ENCODE data around the gene SDHB. TPM values are rescaled to one million over a fixed set of nuclear protein-coding genes. Genes with fewer than 3 reads are reported as not detected.

Gene SDHB
- total RNA-seq, 1 donor from 2014 or later: 79.8 TPM

GRCh38 chr1:17061486-17061885, 7.7 kb upstream of the SDHB start:
- Histone ChIP-seq H3K36me3 (no peaks in the 10 kb centered on the region), H3K4me3 (no peak overlapping the region), H3K4me1 (peaks cover 6% of the 10 kb centered on the region), H3K27me3 (ENCODE audit: low read depth) (no peaks in the 10 kb centered on the region), H3K27ac (no peak overlapping the region), H3K9me3 (peaks cover 4% of the 10 kb centered on the region)
- TF ChIP-seq, protein P1, sequence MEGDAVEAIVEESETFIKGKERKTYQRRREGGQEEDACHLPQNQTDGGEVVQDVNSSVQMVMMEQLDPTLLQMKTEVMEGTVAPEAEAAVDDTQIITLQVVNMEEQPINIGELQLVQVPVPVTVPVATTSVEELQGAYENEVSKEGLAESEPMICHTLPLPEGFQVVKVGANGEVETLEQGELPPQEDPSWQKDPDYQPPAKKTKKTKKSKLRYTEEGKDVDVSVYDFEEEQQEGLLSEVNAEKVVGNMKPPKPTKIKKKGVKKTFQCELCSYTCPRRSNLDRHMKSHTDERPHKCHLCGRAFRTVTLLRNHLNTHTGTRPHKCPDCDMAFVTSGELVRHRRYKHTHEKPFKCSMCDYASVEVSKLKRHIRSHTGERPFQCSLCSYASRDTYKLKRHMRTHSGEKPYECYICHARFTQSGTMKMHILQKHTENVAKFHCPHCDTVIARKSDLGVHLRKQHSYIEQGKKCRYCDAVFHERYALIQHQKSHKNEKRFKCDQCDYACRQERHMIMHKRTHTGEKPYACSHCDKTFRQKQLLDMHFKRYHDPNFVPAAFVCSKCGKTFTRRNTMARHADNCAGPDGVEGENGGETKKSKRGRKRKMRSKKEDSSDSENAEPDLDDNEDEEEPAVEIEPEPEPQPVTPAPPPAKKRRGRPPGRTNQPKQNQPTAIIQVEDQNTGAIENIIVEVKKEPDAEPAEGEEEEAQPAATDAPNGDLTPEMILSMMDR (IDR thresholded peaks at IDR 0.05): no peak
- DNase-seq (no peak), ATAC-seq (no peak)
- intact Hi-C loops (cut with DNase I): no loop called here

- intact Hi-C loops (cut with DNase I): no loop called here
- Histone ChIP-seq H3K9me3 (peaks cover 4% of the 10 kb centered on the region), H3K27ac (no peak overlapping the region), H3K36me3 (no peaks in the 10 kb centered on the region), H3K4me3 (no peak overlapping the region), H3K27me3 (ENCODE audit: low read depth) (no peaks in the 10 kb centered on the region), H3K4me1 (peaks cover 6% of the 10 kb centered on the region)
- TF ChIP-seq, protein P1 (IDR thresholded peaks at IDR 0.05): no peak
- DNase-seq: no peak
- ATAC-seq: peak; percentile 30 to 38
These were observed 6.5 kb upstream of the SDHB start for GRCh38 chr1:17060306-17060749.

DNA sequence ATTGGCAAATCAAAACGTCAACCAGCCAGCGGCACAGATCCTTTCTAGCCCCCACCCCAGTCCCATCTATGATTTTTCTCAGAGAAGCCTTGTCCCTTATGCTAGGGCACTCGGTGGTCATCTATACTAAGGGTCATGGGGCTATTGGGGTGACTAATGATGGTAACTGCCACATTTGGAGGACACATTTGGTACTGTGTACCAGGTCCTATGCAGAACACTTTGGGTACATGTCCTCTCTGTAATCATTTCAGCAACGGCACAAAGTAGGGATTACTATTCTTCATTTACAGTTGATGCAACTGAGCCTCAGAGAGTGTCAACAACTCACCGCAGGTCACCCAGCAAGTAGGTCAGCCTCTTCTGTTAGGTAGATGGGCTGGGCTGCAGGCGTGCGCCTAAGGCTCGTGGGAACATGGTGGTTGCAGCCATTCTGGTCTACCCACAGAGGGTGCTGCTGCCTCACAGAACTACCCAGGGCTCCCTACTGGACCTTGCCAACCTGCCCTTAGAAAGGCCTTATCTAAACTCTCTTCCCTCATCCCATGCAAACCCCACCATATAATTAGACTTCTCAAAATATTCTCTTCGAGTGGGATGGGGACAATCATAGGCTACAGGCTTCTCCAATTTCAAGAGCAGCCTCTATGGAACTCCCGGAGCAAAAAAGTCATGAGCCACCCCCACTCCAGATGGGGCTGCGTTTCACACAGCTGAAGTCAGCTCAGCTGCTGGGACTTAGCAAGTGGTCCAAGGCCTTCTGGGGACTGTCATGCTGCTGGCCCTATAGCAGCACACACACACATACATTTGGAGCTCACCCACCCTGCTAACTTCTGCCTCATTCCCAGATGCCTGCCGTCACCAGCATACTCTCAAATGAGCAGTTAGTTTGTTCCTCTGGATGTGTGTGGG, 5.8 kb upstream of the SDHB start:
- Histone ChIP-seq H3K4me3 (no peak overlapping the region), H3K9me3 (no peaks in the 10 kb centered on the region), H3K36me3 (no peaks in the 10 kb centered on the region), H3K27me3 (ENCODE audit: low read depth) (no peaks in the 10 kb centered on the region), H3K27ac (no peak overlapping the region), H3K4me1 (peaks cover 7% of the 10 kb centered on the region)
- ATAC-seq: peak; percentile 92
- peak; percentile 81 for DNase-seq
- intact Hi-C loops (cut with DNase I): no loop called here
- TF ChIP-seq, protein P1 (IDR thresholded peaks at IDR 0.05): peak; percentile 66

GRCh38 chr1:17056551-17056950, 2.7 kb upstream of the SDHB start:
- ATAC-seq: no peak
- intact Hi-C loops (cut with DNase I): no loop called here
- Histone ChIP-seq H3K27me3 (ENCODE audit: low read depth) (no peaks in the 10 kb centered on the region), H3K4me3 (no peak overlapping the region), H3K27ac (no peak overlapping the region), H3K9me3 (no peaks in the 10 kb centered on the region), H3K36me3 (peaks cover 1% of the 10 kb centered on the region), H3K4me1 (peaks cover 24% of the 10 kb centered on the region)
- no peak for DNase-seq
- TF ChIP-seq, protein P1 (IDR thresholded peaks at IDR 0.05): no peak

DNA sequence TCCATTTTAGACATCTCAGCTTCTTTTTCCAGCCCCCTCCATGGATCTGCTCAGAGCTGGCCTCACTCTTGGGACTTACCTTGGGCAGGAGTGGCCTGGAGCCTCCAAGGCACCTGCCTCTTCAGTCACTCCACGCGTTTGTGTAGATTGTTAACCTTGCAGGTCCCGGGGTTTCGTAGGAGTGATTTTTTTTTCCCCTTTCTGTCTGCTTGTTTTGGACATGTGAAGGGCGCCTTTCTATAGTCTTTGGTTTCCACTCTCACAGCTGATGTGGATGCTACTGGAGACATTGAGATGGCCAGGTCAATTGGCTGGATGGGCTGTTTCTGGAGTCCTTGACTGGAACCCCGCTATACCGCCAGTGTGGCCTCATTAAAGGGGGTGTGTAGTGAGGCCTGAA, 2.0 kb upstream of the SDHB start:
- ATAC-seq: no peak
- H3K27me3 ChIP-seq (ENCODE audit: low read depth): no peaks in the 10 kb centered on the region
- H3K4me3 ChIP-seq: no peak overlapping the region
- DNase-seq: no peak
- no peaks in the 10 kb centered on the region for H3K9me3 ChIP-seq
- intact Hi-C loops (cut with DNase I): no loop called here
- TF ChIP-seq, protein P1 (IDR thresholded peaks at IDR 0.05): no peak
- H3K36me3 ChIP-seq: peaks cover 9% of the 10 kb centered on the region
- no peak overlapping the region for H3K27ac ChIP-seq
- peaks cover 24% of the 10 kb centered on the region for H3K4me1 ChIP-seq

All from lower lobe of right lung (tissue), 2 donors.